Activated CD4-positive, alpha-beta T cell treated with anti-CD3 and anti-CD28 coated beads for 36 hours (primary cell): ENCODE results near the gene HAUS3. TPM values are rescaled to one million over a fixed set of nuclear protein-coding genes. Genes with fewer than 3 reads are reported as not detected.
A peak's percentile ranks its signal among the peaks of the same experiment; 100 is the strongest.

Source experiments
- ATAC-seq: fragments of 200-7000 bp; cut with Tn5 transposase; one replicate; pipeline ENCODE4 v1.10.0; 2021; ENCODE audit warnings: mild to moderate bottlenecking, moderate library complexity
- CTCF ChIA-PET: fragments of 350-600 bp; sonication (Branson Sonifier 250); formaldehyde crosslinking; loops from one replicate; lab custom pipeline; 2021; ENCODE audit warnings: antibody characterized with exemption; lab: Charles Lee
- POLR2A ChIA-PET: fragments of 350-600 bp; sonication (Branson Sonifier 250); formaldehyde crosslinking; loops from one replicate; lab custom pipeline; 2021; ENCODE audit warnings: antibody characterized with exemption, inconsistent platforms; lab: Charles Lee
- DNase-seq: peaks from one replicate; pipeline ENCODE4 v3.0.0-alpha.2; 2020
- H3K27ac Mint-ChIP-seq: one replicate; pipeline ENCODE4 v1.8.0; 2021; ENCODE audit warnings: mixed read lengths
- H3K27me3 Mint-ChIP-seq: one replicate; pipeline ENCODE4 v1.8.0; 2021; ENCODE audit warnings: mixed read lengths
- H3K36me3 Mint-ChIP-seq: one replicate; pipeline ENCODE4 v1.8.0; 2021; ENCODE audit warnings: low read depth, mixed read lengths
- H3K4me1 Mint-ChIP-seq: one replicate; pipeline ENCODE4 v1.8.0; 2021; ENCODE audit warnings: mixed read lengths
- H3K4me3 Mint-ChIP-seq: one replicate; pipeline ENCODE4 v1.8.0; 2021; ENCODE audit warnings: mild to moderate bottlenecking, moderate library complexity, mixed read lengths
- H3K9me3 Mint-ChIP-seq: one replicate; pipeline ENCODE4 v1.8.0; 2021; ENCODE audit warnings: low read depth, mixed read lengths
- intact Hi-C, 2 experiments: fragments of 100-400 bp; cut with DNase I in 1 of 2; cut with micrococcal nuclease in 1 of 2; formaldehyde crosslinking; loops; one replicate each; pipeline versions ENCODE4 v1.14.2 to v1.15.1; 2022 to 2024; cut with DNase I, micrococcal nuclease
- total RNA-seq, 2 experiments: library from RNA; stranded (reverse); gene quantifications; one replicate each; pipeline ENCODE4 v1.2.3, GENCODE V29; 2021

Gene HAUS3
- total RNA-seq, 2 experiments from 2014 or later, result 14.6 to 18.6 TPM

GRCh38 chr4:2247128-2248043 lies 5.5 kb upstream of the HAUS3 start:
- Mint-ChIP-seq H3K27ac (no peak overlapping the region), H3K27me3 (no peaks in the 10 kb centered on the region), H3K4me3 (no peak overlapping the region), H3K4me1 (peaks cover 18% of the 10 kb centered on the region), H3K9me3 (no peaks in the 10 kb centered on the region), H3K36me3 (no peaks in the 10 kb centered on the region)
- DNase-seq, result peak; percentile 4
- ATAC-seq, result no peak
- intact Hi-C loops, result no loop called here
- POLR2A ChIA-PET, result no interaction called here
- CTCF ChIA-PET, result no interaction called here

DNA sequence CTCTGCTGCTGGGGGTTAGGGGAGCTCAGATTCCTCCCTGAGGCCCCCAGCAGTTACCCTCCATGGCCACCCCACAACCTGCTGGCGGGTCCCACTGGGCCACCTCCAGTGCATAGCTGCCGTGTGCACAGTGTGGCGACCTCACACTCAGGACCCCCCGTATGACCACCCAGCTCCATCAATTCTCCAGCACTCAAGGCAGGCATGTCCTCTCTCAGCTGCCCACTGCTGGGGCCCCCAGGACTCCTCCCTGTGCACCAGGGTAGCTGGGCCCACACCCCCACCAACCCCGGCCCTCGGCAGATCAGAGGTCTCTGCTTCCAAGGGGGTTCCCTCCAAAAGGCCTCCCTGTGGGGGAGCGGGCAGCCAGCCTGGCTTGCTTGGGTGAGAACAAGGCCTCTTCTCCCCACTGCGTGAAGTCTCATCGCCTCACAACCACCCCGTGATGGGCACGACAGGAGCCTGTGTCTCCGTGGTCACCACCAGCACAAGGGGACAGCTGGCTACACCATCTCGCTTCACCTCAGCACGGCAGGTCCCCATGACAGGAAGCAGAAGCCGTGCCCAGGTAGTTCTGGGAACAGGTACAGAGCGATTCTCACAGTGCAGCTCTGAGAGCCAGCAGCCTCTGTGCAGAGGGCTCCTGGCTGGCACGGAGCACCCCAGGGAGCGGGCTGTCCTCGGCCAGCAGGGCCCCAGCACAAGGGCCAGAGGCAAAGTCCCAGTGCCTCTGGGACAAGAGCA lies 4.6 kb upstream of the HAUS3 start:
- ATAC-seq, result no peak
- Mint-ChIP-seq H3K27me3 (no peaks in the 10 kb centered on the region), H3K36me3 (no peaks in the 10 kb centered on the region), H3K4me1 (peaks cover 19% of the 10 kb centered on the region), H3K9me3 (no peaks in the 10 kb centered on the region), H3K27ac (no peak overlapping the region), H3K4me3 (no peak overlapping the region)
- CTCF ChIA-PET, result no interaction called here
- intact Hi-C loops, result no loop called here
- POLR2A ChIA-PET, result no interaction called here
- no peak for DNase-seq

GRCh38 chr4:2245787-2246275 lies 3.9 kb upstream of the HAUS3 start:
- intact Hi-C loops, result no loop called here
- Mint-ChIP-seq H3K4me1 (peaks cover 20% of the 10 kb centered on the region), H3K36me3 (peaks cover 2% of the 10 kb centered on the region), H3K4me3 (no peak overlapping the region), H3K27ac (no peak overlapping the region), H3K27me3 (no peaks in the 10 kb centered on the region), H3K9me3 (no peaks in the 10 kb centered on the region)
- POLR2A ChIA-PET, result no interaction called here
- ATAC-seq (no peak), DNase-seq (no peak)
- CTCF ChIA-PET, result interaction anchor here (0.6 kb wide), 1 partner anchor 200 kb away, joined by 3 read pairs; no protein-coding TSS in a partner anchor

GRCh38 chr4:2245057-2245786 lies 3.3 kb upstream of the HAUS3 start:
- no peak for DNase-seq
- ChIA-PET CTCF (interaction anchor here (0.5 to 0.6 kb wide), 2 partner anchors 61 to 201 kb away, joined by 3 to 4 read pairs; no protein-coding TSS in a partner anchor), POLR2A (no interaction called here)
- Mint-ChIP-seq H3K4me1 (peaks cover 26% of the 10 kb centered on the region), H3K36me3 (peaks cover 8% of the 10 kb centered on the region), H3K27me3 (no peaks in the 10 kb centered on the region), H3K4me3 (no peak overlapping the region), H3K9me3 (no peaks in the 10 kb centered on the region), H3K27ac (peak overlapping the region; percentile 3)
- intact Hi-C loops, result no loop called here
- no peak for ATAC-seq

DNA sequence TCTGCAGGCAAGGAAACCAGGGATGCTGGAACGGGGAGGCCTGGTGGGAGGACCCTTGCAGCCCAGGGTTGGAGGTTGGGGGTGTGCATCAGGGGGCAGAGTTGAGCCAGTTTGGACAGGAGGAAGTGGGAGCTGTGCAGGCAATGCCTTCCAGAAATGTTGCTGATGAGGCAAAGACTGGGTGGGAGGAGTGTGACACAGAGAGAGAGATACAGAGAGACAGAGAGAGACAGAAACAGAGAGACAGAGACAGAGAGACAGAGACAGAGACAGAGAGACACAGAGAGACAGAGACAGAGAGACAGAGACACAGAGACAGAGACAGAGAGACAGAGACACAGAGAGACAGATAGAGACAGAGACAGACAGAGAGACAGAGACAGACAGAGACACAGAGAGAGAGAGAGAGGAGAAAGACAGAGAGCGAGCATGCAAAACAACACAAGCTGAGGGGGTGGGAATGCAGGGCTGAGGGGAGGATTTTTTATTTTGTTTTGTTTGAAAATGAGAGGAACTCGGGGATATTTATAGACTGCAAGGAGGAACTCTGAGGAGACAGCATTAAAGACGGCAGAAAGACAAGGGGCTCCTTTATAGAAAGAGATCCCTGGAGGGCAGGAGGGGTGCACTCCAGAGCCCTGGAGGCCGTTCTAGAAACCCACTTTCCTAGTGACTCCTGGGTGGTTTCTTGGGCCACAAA lies 1.9 kb upstream of the HAUS3 start:
- Mint-ChIP-seq H3K27ac (peak overlapping the region; percentile 40), H3K27me3 (no peaks in the 10 kb centered on the region), H3K9me3 (no peaks in the 10 kb centered on the region), H3K36me3 (peaks cover 18% of the 10 kb centered on the region), H3K4me1 (peaks cover 38% of the 10 kb centered on the region), H3K4me3 (no peak overlapping the region)
- DNase-seq, result peak; percentile 43
- intact Hi-C loops, result loop anchor here (2.0 to 5.0 kb wide), 9 partner anchors 39 to 1713 kb away; partner anchors contain the start of genes ADD1 (in 1 of the 2), FAM193A (in 1 of the 2), NSD2 (in 1 of the 2) and SLBP (in 1 of the 2)
- ATAC-seq, result no peak
- ChIA-PET CTCF (interaction anchor here (1.0 kb wide), 2 partner anchors 169 to 175 kb away, joined by 3 read pairs; partner anchors contain the start of gene CFAP99), POLR2A (interaction anchor here (0.6 to 0.7 kb wide), 2 partner anchors 18 to 619 kb away, joined by 3 read pairs; partner anchors contain the start of gene MXD4)

- ChIA-PET CTCF (interaction anchor here (0.6 to 4.4 kb wide), 6 partner anchors 15 to 223 kb away, joined by 3 to 25 read pairs (median 3); partner anchors contain the start of genes CFAP99 and ZFYVE28), POLR2A (interaction anchor here (1.4 to 2.9 kb wide), 2 partner anchors 21 to 227 kb away, joined by 3 to 15 read pairs; partner anchors contain the start of gene MXD4)
- Mint-ChIP-seq H3K9me3 (no peaks in the 10 kb centered on the region), H3K27ac (peak overlapping the region; percentile 88), H3K4me3 (peak overlapping the region; percentile 91), H3K4me1 (peaks cover 59% of the 10 kb centered on the region), H3K27me3 (no peaks in the 10 kb centered on the region), H3K36me3 (peaks cover 36% of the 10 kb centered on the region)
- ATAC-seq (no peak), DNase-seq (no peak)
- intact Hi-C loops, result loop anchor here in 1 of 2 experiments (2.0 to 5.0 kb wide), 5 partner anchors 506 to 1716 kb away; partner anchors contain the start of gene ADD1
Measured at GRCh38 chr4:2241003-2241402, 918 bp downstream of the HAUS3 start.

GRCh38 chr4:2236944-2237666 lies 4.8 kb downstream of the HAUS3 start:
- ChIA-PET CTCF (interaction anchor here (0.7 to 4.4 kb wide), 5 partner anchors 16 to 492 kb away, joined by 3 to 25 read pairs (median 6); partner anchors contain the start of gene RNF4), POLR2A (interaction anchor here (0.6 kb wide), 1 partner anchor 224 kb away, joined by 3 read pairs; no protein-coding TSS in a partner anchor)
- H3K9me3 Mint-ChIP-seq, result no peaks in the 10 kb centered on the region
- intact Hi-C loops, result no loop called here
- no peak for DNase-seq
- peaks cover 59% of the 10 kb centered on the region for H3K4me1 Mint-ChIP-seq
- peak overlapping the region; percentile 70 for H3K27ac Mint-ChIP-seq
- no peaks in the 10 kb centered on the region for H3K27me3 Mint-ChIP-seq
- H3K4me3 Mint-ChIP-seq, result peak overlapping the region; percentile 29
- ATAC-seq, result no peak
- peaks cover 50% of the 10 kb centered on the region for H3K36me3 Mint-ChIP-seq

DNA sequence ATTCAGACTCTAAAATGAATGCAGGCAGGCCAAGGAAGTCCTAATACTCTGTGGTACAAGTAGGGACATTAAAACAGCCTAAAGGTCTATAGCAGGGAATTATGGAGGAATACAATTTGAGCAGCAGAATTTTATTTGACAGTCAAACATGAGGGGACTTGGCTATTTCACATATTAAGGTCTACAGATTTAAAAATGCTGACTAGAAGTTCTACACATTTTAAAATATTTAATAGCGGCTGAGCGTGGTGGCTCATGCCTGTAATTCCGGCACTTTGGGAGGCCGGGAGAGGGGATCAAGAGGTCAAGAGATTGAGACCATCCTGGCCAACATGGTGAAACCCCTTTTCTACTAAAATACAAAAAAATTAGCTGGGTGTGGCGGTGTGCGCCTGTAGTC lies 10.8 kb downstream of the HAUS3 start:
- H3K27me3 Mint-ChIP-seq, result no peaks in the 10 kb centered on the region
- H3K4me1 Mint-ChIP-seq, result peaks cover 21% of the 10 kb centered on the region
- ChIA-PET CTCF (interaction anchor here (0.7 kb wide), 1 partner anchor 839 kb away, joined by 3 read pairs; no protein-coding TSS in a partner anchor), POLR2A (interaction anchor here (0.5 kb wide), 1 partner anchor 137 kb away, joined by 3 read pairs; no protein-coding TSS in a partner anchor)
- intact Hi-C loops, result no loop called here
- peaks cover 18% of the 10 kb centered on the region for H3K36me3 Mint-ChIP-seq
- no peak overlapping the region for H3K4me3 Mint-ChIP-seq
- H3K27ac Mint-ChIP-seq, result no peak overlapping the region
- no peaks in the 10 kb centered on the region for H3K9me3 Mint-ChIP-seq
- no peak for ATAC-seq
- no peak for DNase-seq

- no peaks in the 10 kb centered on the region for H3K4me1 Mint-ChIP-seq
- no peaks in the 10 kb centered on the region for H3K27me3 Mint-ChIP-seq
- no peak overlapping the region for H3K4me3 Mint-ChIP-seq
- H3K36me3 Mint-ChIP-seq, result peaks cover 4% of the 10 kb centered on the region
- H3K9me3 Mint-ChIP-seq, result no peaks in the 10 kb centered on the region
- CTCF ChIA-PET, result no interaction called here
- ATAC-seq (no peak), DNase-seq (no peak)
- POLR2A ChIA-PET, result no interaction called here
- H3K27ac Mint-ChIP-seq, result no peak overlapping the region
- intact Hi-C loops, result no loop called here
Measured at GRCh38 chr4:2226261-2226660, 15.7 kb downstream of the HAUS3 start.
